ENCODE results near the gene MICB. TPM values are rescaled to one million over a fixed set of nuclear protein-coding genes. Genes with fewer than 3 reads are reported as not detected.
"Not testable (repeated sequence)": the region's sequence is repeated elsewhere in the genome, so short reads cannot be mapped to it uniquely, and the experiment has no call there.

The MICB gene
- total and polyA plus RNA-seq, 2 donors = 4.2 to 9.5 TPM

DNA sequence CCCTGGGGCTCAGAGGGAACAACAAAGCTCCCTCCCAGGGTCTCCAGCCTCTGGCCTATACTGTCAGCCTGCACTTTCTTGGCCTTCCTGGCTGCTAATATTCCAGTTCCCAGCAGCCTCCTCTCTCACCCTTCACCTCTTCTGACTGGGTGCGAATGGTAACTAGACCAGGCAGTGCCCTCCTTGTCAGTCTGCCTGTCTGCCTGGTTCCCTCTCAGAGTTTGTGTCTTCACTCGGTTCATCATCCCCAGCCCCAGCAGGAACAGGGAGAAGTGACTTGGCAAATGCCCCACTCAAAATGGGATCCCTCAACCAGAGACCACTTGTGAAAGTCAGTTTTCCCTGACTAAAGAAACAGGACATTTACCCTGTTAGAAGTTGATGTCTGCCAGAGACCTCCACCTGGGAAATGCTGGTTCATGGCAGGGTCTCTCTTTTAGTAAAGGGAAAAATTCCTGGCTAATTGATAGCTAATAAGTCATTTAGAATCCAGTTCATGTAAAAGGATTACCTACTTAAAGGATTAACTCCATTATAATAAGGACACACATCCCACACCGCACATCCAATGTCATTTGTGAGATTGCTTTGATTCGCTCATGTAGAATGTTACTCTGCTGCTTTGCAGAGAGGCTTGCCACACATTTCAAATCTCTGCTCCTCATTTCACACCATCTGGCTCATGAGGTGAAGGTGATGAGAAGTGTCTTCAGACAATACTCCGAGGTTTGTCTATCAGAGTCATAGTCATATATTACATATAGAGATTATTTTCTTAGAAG lies 18.6 kb upstream of the MICB start:
- Histone ChIP-seq H3K9me3 (ENCODE audit: control insufficient read depth in 2 of 2, insufficient read depth in 1 of 2, low read length in 1 of 2) (no peaks in the 10 kb centered on the region), H3K4me1 (ENCODE audit: control insufficient read depth in 2 of 2, insufficient read depth in 2 of 2, low read length in 2 of 2) (peaks cover 0 to 3% of the 10 kb centered on the region in 2 donors), H3K4me3 (ENCODE audit: low read length in 2 of 2) (no peak overlapping the region), H3K36me3 (ENCODE audit: control insufficient read depth in 2 of 2, insufficient read depth in 2 of 2, low read length in 1 of 2) (no peaks in the 10 kb centered on the region), H3K27ac (ENCODE audit: low read depth in 1 of 2, low read length in 1 of 2) (no peak overlapping the region), H3K27me3 (ENCODE audit: control insufficient read depth in 2 of 2, insufficient read depth in 1 of 2, low read length in 1 of 2) (no peaks in the 10 kb centered on the region)
- no peak for DNase-seq (ENCODE audit: low read depth in 6 of 9, low spot score in 9 of 9)
- 96% methylated on average over 5 of the region's 5 CpGs for WGBS

DNA sequence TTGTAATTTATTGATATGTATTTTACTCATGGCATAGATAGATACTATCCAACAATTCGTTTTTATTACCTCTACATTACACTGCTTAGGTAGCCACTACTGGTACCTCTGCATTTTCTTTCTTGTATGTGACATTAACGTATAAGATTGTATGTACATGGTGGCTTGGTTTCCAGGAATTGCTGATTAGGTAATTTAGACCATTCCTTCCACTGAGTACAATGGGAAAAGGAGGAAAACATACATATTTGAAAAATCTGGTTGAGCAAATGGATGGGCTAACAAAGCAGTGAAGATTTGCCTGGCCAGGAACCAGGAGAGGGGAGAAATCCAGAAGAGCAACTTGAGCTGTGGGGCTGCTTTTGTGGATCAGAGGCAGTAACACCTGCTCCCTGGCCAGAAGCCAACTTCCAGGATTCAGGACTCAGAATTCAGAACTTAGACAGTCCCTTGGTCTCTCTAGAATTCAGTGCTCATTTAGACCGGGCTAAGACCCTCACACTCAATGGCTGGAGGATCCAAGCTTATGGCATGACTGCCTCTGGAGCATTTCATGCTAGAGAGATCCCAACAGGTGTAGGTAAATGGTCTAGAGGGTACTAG lies 17.9 kb upstream of the MICB start:
- 94% methylated on average over 3 of the region's 3 CpGs for WGBS

DNA sequence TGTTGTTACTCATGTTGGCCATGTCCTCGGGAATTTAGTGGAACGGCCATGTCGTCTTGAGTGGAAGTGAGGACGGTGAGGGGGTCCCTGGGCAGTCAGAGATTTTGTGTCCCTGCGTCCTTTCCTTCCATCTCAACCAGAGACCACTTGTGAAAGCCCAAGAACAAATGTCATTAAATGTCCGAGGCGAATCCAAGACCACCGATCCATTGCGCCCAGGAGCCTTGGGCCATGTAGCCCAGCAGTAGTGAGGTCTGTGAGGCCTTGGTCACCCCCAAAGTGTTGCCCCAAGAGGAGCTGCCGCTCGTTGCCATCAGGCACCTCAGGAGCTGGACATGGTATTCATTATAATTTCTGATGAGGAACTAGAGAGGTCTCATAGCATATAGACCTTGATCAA lies 17.4 kb upstream of the MICB start:
- WGBS = 94% methylated on average over 11 of the region's 11 CpGs
- Histone ChIP-seq H3K27ac (ENCODE audit: low read depth in 1 of 2, low read length in 1 of 2) (no peak overlapping the region), H3K4me3 (ENCODE audit: low read length in 2 of 2) (no peak overlapping the region), H3K27me3 (ENCODE audit: control insufficient read depth in 2 of 2, insufficient read depth in 1 of 2, low read length in 1 of 2) (no peaks in the 10 kb centered on the region), H3K4me1 (ENCODE audit: control insufficient read depth in 2 of 2, insufficient read depth in 2 of 2, low read length in 2 of 2) (peaks cover 0 to 3% of the 10 kb centered on the region in 2 donors), H3K36me3 (ENCODE audit: control insufficient read depth in 2 of 2, insufficient read depth in 2 of 2, low read length in 1 of 2) (no peaks in the 10 kb centered on the region), H3K9me3 (ENCODE audit: control insufficient read depth in 2 of 2, insufficient read depth in 1 of 2, low read length in 1 of 2) (no peaks in the 10 kb centered on the region)
- no peak for DNase-seq (ENCODE audit: low read depth in 6 of 9, low spot score in 9 of 9)

More for the DNA sequence above, 17.9 kb upstream of the MICB start:
- Histone ChIP-seq H3K4me3 (ENCODE audit: low read length in 2 of 2) (no peak overlapping the region), H3K36me3 (ENCODE audit: control insufficient read depth in 2 of 2, insufficient read depth in 2 of 2, low read length in 1 of 2) (no peaks in the 10 kb centered on the region), H3K27ac (ENCODE audit: low read depth in 1 of 2, low read length in 1 of 2) (no peak overlapping the region), H3K27me3 (ENCODE audit: control insufficient read depth in 2 of 2, insufficient read depth in 1 of 2, low read length in 1 of 2) (no peaks in the 10 kb centered on the region), H3K4me1 (ENCODE audit: control insufficient read depth in 2 of 2, insufficient read depth in 2 of 2, low read length in 2 of 2) (peaks cover 0 to 3% of the 10 kb centered on the region in 2 donors), H3K9me3 (ENCODE audit: control insufficient read depth in 2 of 2, insufficient read depth in 1 of 2, low read length in 1 of 2) (no peaks in the 10 kb centered on the region)
- no peak for DNase-seq (ENCODE audit: low read depth in 6 of 9, low spot score in 9 of 9)

DNA sequence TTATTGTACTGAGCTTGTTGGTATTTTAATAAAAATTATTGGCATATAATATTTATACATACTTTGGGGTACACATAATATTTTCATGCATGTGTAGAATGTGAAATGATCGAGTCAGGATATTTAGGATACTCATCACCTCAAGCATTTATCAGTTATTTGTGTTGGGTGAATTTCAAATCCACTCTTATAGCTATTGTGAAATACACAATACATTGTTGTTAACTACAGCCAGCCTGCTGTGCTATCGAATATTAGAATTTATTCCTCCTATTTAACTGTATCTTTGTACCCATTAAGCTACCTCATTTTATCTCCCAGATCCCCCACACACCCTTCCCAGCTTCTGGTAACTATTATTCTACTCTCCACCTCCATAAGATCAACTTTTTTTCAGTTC lies 14.6 kb upstream of the MICB start:
- Histone ChIP-seq H3K27ac (ENCODE audit: low read depth in 1 of 2, low read length in 1 of 2) (no peak overlapping the region), H3K4me1 (ENCODE audit: control insufficient read depth in 2 of 2, insufficient read depth in 2 of 2, low read length in 2 of 2) (no peaks in the 10 kb centered on the region), H3K36me3 (ENCODE audit: control insufficient read depth in 2 of 2, insufficient read depth in 2 of 2, low read length in 1 of 2) (no peaks in the 10 kb centered on the region), H3K27me3 (ENCODE audit: control insufficient read depth in 2 of 2, insufficient read depth in 1 of 2, low read length in 1 of 2) (no peaks in the 10 kb centered on the region), H3K9me3 (ENCODE audit: control insufficient read depth in 2 of 2, insufficient read depth in 1 of 2, low read length in 1 of 2) (no peaks in the 10 kb centered on the region), H3K4me3 (ENCODE audit: low read length in 2 of 2) (no peak overlapping the region)
- 96% methylated on average over 2 of the region's 2 CpGs for WGBS
- no peak for DNase-seq (ENCODE audit: low read depth in 6 of 9, low spot score in 9 of 9)

DNA sequence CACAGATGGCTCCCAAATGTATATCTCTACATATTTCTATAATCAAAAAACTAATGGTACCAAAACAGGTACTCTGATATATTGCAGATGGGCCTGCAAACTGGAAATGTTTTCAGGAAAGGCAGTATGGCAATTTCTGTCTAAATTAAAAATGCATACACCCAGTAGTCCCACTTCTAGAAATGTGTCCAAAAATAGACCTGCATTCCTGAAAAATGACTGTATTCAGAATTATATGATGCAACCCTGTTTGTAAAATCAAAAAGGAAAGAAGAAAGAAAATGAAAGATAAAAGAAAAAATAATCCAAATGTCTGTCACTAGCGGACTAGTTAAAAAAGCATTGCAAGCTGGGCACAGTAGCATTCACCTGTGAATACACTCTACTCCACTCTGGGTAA lies 12.9 kb upstream of the MICB start:
- Histone ChIP-seq H3K27me3 (ENCODE audit: control insufficient read depth in 2 of 2, insufficient read depth in 1 of 2, low read length in 1 of 2) (no peaks in the 10 kb centered on the region), H3K4me1 (ENCODE audit: control insufficient read depth in 2 of 2, insufficient read depth in 2 of 2, low read length in 2 of 2) (no peaks in the 10 kb centered on the region), H3K9me3 (ENCODE audit: control insufficient read depth in 2 of 2, insufficient read depth in 1 of 2, low read length in 1 of 2) (no peaks in the 10 kb centered on the region), H3K36me3 (ENCODE audit: control insufficient read depth in 2 of 2, insufficient read depth in 2 of 2, low read length in 1 of 2) (no peaks in the 10 kb centered on the region), H3K27ac (ENCODE audit: low read depth in 1 of 2, low read length in 1 of 2) (no peak overlapping the region), H3K4me3 (ENCODE audit: low read length in 2 of 2) (no peak overlapping the region)
- 75% methylated on average over 1 of the region's 1 CpG for WGBS
- DNase-seq (ENCODE audit: low read depth in 6 of 9, low spot score in 9 of 9) = no peak

DNA sequence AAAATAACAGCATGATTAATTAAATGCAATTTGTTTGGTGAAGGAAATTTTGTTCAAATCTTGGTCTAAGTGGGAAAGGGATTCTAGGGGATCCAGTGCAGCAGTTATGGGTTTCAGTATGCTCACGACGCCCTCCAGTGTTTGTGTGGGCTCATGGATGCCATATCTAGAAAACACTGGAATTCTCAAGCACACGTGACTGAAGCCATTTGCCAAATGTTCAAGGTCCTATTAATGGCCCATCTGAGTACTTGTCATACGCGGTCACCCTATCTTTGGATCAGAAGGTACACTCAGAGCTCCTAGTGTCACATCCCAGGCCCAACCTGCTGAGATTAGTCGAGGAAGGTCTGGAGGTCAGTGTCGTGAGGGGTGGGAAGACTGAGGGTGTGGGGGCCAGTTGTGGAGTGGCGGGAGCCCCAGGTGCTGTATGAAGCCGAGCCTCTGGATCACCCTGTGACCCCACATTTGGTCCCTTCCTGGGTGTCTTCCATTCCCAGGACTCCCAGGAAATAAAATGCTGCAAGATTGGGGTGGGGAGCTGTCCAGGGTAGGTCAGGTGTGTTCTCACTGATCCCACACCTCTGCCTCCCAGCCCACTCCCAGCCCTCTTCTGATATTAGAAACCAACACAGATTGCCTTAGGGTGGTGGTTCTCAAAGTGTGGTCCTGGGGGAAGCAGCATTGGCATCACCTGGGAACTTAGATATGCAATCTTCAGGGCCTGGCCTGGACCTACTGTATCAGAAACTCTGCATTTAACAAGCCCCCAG lies 11.7 kb upstream of the MICB start:
- WGBS = no CpG with 5 or more reads among the region's 9 CpGs

DNA sequence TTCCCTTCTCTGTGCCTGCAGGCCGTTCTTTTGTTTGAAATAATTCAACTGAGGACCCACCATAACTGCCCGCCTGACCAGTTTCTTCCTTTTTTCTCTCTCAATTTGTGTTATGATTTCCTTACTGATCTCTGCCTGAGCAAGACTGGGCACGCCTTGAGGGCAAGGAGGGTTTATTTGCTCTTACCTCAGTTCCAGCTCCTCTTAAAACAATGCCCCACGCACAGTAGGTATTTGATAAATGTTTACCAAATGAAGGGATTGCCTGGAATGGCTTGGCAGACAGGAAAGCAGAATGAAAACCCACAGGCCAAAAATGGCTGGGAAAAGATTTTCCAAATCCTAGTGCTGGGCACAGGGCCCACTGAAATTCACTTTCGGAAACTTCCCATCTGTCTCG lies 10.3 kb upstream of the MICB start:
- not testable (repeated sequence) for H3K4me1 ChIP-seq (ENCODE audit: control insufficient read depth in 2 of 2, insufficient read depth in 2 of 2, low read length in 2 of 2); H3K27ac ChIP-seq (ENCODE audit: low read depth in 1 of 2, low read length in 1 of 2); DNase-seq (ENCODE audit: low read depth in 6 of 9, low spot score in 9 of 9); H3K27me3 ChIP-seq (ENCODE audit: control insufficient read depth in 2 of 2, insufficient read depth in 1 of 2, low read length in 1 of 2); H3K36me3 ChIP-seq (ENCODE audit: control insufficient read depth in 2 of 2, insufficient read depth in 2 of 2, low read length in 1 of 2); H3K9me3 ChIP-seq (ENCODE audit: control insufficient read depth in 2 of 2, insufficient read depth in 1 of 2, low read length in 1 of 2); H3K4me3 ChIP-seq (ENCODE audit: low read length in 2 of 2)
- WGBS = 90% methylated on average over 6 of the region's 6 CpGs

More for the DNA sequence above, 11.7 kb upstream of the MICB start:
- H3K27me3 ChIP-seq (ENCODE audit: control insufficient read depth in 2 of 2, insufficient read depth in 1 of 2, low read length in 1 of 2); H3K4me1 ChIP-seq (ENCODE audit: control insufficient read depth in 2 of 2, insufficient read depth in 2 of 2, low read length in 2 of 2); H3K36me3 ChIP-seq (ENCODE audit: control insufficient read depth in 2 of 2, insufficient read depth in 2 of 2, low read length in 1 of 2); H3K9me3 ChIP-seq (ENCODE audit: control insufficient read depth in 2 of 2, insufficient read depth in 1 of 2, low read length in 1 of 2); H3K27ac ChIP-seq (ENCODE audit: low read depth in 1 of 2, low read length in 1 of 2); H3K4me3 ChIP-seq (ENCODE audit: low read length in 2 of 2); DNase-seq (ENCODE audit: low read depth in 6 of 9, low spot score in 9 of 9): not testable (repeated sequence)

DNA sequence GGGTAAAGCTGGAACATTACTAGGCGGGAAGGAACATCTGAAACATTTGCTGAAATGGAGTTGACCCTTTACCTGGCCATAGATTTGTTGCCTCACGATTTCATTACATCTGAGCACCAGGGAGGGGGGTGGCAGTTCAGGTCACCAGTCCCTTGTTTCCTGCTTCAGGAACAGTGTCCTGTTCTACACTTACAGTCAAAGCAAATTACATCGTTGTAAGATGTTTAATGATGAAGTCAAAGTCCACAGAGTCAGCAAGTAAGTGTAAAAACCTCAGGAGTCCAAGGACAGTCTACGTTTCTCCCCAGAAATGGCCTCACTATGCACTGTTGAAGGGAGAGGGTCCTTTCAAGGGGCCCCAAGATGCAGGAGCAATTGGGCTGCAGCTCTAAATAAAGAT lies 8.9 kb upstream of the MICB start:
- no peaks in the 10 kb centered on the region for H3K36me3 ChIP-seq (ENCODE audit: control insufficient read depth in 2 of 2, insufficient read depth in 2 of 2, low read length in 1 of 2)
- DNase-seq (ENCODE audit: low read depth in 6 of 9, low spot score in 9 of 9) = no peak
- H3K27me3 ChIP-seq (ENCODE audit: control insufficient read depth in 2 of 2, insufficient read depth in 1 of 2, low read length in 1 of 2) = peaks cover 0 to 2% of the 10 kb centered on the region in 2 donors
- H3K9me3 ChIP-seq (ENCODE audit: control insufficient read depth in 2 of 2, insufficient read depth in 1 of 2, low read length in 1 of 2) = no peaks in the 10 kb centered on the region
- 89% methylated on average over 4 of the region's 4 CpGs for WGBS
- no peak overlapping the region for H3K4me3 ChIP-seq (ENCODE audit: low read length in 2 of 2)
- peaks cover 0 to 17% of the 10 kb centered on the region in 2 donors for H3K4me1 ChIP-seq (ENCODE audit: control insufficient read depth in 2 of 2, insufficient read depth in 2 of 2, low read length in 2 of 2)
- no peak overlapping the region for H3K27ac ChIP-seq (ENCODE audit: low read depth in 1 of 2, low read length in 1 of 2)

All from thymus (tissue), 11 donors.